A549 (cell line): ENCODE measurements around the gene PTPRD.

Experiments
- CTCF ChIP-seq: fragments of >200 bp; sonication (Bioruptor Twin); formaldehyde crosslinking; IDR thresholded peaks from 3 replicates; pipeline ENCODE4 v1.5.1; 2016
- EHMT2 ChIP-seq: fragments of 200-600 bp; sonication (generic); IDR thresholded peaks from 2 replicates; pipeline ENCODE4 v1.6.1; 2016; ENCODE audit warnings: antibody characterized with exemption, low read depth, mild to moderate bottlenecking, moderate library complexity
- ELK1 ChIP-seq: fragments of 150-350 bp; IDR thresholded peaks from 2 replicates; pipeline ENCODE4 v1.6.1; 2014; ENCODE audit warnings: low read depth, mild to moderate bottlenecking, low read length
- EP300 ChIP-seq, 2 experiments: fragments of >200 bp; sonication (Bioruptor Twin); formaldehyde crosslinking; IDR thresholded peaks; 2 replicates in 1 of 2; 3 replicates in 1 of 2; pipeline ENCODE4 v1.6.1; 2016 to 2017
- ESRRA ChIP-seq: fragments of 150-350 bp; IDR thresholded peaks from 2 replicates; pipeline ENCODE4 v1.6.1; 2014; ENCODE audit warnings: mild to moderate bottlenecking, low read length, borderline replicate concordance
- HDAC2 ChIP-seq: fragments of 200-600 bp; sonication (generic); IDR thresholded peaks from 2 replicates; pipeline ENCODE4 v1.6.1; 2016
- NFE2L2 ChIP-seq: fragments of 150-350 bp; conservative IDR thresholded peaks from 2 replicates; pipeline ENCODE4 v1.6.1; 2014; ENCODE audit warnings: low read length
- POLR2A ChIP-seq: IDR thresholded peaks from 2 replicates; pipeline ENCODE4 v1.6.1; 2012; ENCODE audit warnings: mild to moderate bottlenecking, low read length
- RAD21 ChIP-seq, 2 experiments: fragments of >200 bp in 1 of 2; sonication (Bioruptor Twin) in 1 of 2; formaldehyde crosslinking in 1 of 2; IDR thresholded peaks in 1 of 2; conservative IDR thresholded peaks in 1 of 2; 2 replicates in 1 of 2; 3 replicates in 1 of 2; pipeline ENCODE4 v1.6.1; 2012 to 2018; ENCODE audit warnings: inconsistent platforms in 1 of 2
- RARB ChIP-seq: fragments of 250-450 bp; sonication (Bioruptor Pico); IDR thresholded peaks from 2 replicates; pipeline ENCODE4 v1.8.0; 2021; ENCODE audit warnings: mild to moderate bottlenecking, moderate library complexity
- RCOR1 ChIP-seq: fragments of 150-350 bp; IDR thresholded peaks from 2 replicates; pipeline ENCODE4 v1.6.1; 2014; ENCODE audit warnings: antibody characterized with exemption, low read length, low read depth
- RNF2 ChIP-seq: fragments of 200-600 bp; sonication (generic); IDR thresholded peaks from 2 replicates; pipeline ENCODE4 v1.6.1; 2016; ENCODE audit warnings: low read depth, mild to moderate bottlenecking, antibody characterized with exemption, moderate library complexity, borderline replicate concordance
- SREBF2 ChIP-seq: fragments of 450-650 bp; IDR thresholded peaks from 2 replicates; pipeline ENCODE4 v1.6.1; 2014; ENCODE audit warnings: mild to moderate bottlenecking, moderate library complexity
- ZFP36 ChIP-seq: fragments of 450-650 bp; IDR thresholded peaks from 2 replicates; pipeline ENCODE4 v1.6.1; 2014; ENCODE audit warnings: borderline replicate concordance; ENCODE audit not compliant: partially characterized antibody

- TF ChIP-seq EHMT2 = no peak
- TF ChIP-seq POLR2A = no peak
- TF ChIP-seq SREBF2 = no peak
- TF ChIP-seq CTCF = no peak
- no peak for TF ChIP-seq ZFP36
- TF ChIP-seq RNF2 = no peak
- TF ChIP-seq EP300 (IDR thresholded peaks at IDR 0.05) = no peak
- no peak for TF ChIP-seq RAD21 (conservative IDR thresholded peaks at IDR 0.05 in 1 of 2, IDR thresholded peaks at IDR 0.05 in 1 of 2)
- TF ChIP-seq RARB (CRISPR knock-in tag) = no peak
- TF ChIP-seq HDAC2 = no peak
- TF ChIP-seq RCOR1 = no peak
- no peak for TF ChIP-seq ELK1
- TF ChIP-seq NFE2L2 = no peak
- no peak for TF ChIP-seq ESRRA
Observed at GRCh38 chr9:8655071-8655470, 1957.7 kb downstream of the PTPRD start.
